ENCODE measurements around the gene OGN.

OGN gene

DNA sequence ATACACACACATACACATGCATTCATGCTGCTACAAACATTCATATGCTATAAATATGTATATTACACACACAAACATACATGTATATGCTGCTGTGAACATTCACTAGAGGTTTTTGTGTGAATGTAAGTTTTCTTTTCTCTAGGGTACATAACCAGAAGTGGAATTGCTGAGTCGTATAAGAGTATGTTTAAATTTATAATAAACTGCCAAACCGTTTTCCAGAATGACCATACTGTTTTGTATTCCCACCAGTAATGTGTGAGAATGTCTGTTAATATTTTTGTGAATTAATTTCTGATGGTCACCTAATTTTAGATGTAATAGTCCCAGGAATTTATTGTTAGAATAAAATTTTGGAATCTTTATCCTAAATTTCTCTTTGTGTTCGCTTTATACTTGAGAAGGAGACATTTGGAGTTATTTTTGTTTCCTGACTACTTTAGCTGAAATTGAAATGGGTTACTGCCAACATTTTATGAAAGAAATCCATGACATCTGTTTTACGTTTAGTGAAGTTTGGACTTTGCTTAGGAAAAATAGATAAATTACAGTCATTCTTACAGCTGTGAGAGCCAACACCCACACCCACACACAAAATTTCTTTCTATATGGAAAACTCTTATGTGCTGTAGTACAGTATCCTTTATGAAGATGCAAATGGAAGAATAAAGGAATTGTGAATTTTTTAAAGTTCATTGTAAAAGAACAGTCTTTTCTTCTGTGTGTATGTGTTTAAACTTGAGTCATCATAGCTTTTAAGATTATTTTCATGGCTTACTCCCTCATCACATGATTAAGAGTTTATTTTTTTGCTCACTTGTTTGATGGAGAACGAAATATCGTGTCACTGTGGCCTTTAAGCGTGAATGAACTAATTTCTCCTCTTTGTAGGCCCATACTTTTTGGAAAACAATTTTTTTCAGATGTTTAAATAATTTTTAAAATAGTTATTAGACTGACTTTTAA lies 54.3 kb downstream of the OGN start:
- H3K9ac ChIP-seq (ENCODE audit: low read length) = no peak overlapping the region
- H3K79me2 ChIP-seq (ENCODE audit: insufficient read depth, low read length) = no peaks in the 10 kb centered on the region
- no peaks in the 10 kb centered on the region for H3K9me3 ChIP-seq (ENCODE audit: insufficient read depth, low read length)
- TF ChIP-seq, protein P1, sequence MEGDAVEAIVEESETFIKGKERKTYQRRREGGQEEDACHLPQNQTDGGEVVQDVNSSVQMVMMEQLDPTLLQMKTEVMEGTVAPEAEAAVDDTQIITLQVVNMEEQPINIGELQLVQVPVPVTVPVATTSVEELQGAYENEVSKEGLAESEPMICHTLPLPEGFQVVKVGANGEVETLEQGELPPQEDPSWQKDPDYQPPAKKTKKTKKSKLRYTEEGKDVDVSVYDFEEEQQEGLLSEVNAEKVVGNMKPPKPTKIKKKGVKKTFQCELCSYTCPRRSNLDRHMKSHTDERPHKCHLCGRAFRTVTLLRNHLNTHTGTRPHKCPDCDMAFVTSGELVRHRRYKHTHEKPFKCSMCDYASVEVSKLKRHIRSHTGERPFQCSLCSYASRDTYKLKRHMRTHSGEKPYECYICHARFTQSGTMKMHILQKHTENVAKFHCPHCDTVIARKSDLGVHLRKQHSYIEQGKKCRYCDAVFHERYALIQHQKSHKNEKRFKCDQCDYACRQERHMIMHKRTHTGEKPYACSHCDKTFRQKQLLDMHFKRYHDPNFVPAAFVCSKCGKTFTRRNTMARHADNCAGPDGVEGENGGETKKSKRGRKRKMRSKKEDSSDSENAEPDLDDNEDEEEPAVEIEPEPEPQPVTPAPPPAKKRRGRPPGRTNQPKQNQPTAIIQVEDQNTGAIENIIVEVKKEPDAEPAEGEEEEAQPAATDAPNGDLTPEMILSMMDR (IDR thresholded peaks at IDR 0.05; ENCODE audit: insufficient read depth, low read length, poor library complexity, severe bottlenecking) = no peak
- no peak for TF ChIP-seq EZH2phosphoT487 (conservative IDR thresholded peaks at IDR 0.05; ENCODE audit: low read length)
- no peak overlapping the region for H3K27ac ChIP-seq (ENCODE audit: low read depth, low read length)
- H3F3A ChIP-seq (ENCODE audit: insufficient read depth) = no peaks in the 10 kb centered on the region
- H3K36me3 ChIP-seq (ENCODE audit: low read length) = peaks cover 19% of the 10 kb centered on the region; the same call in 1 of the 2 replicates
- no peak overlapping the region for H2AFZ ChIP-seq (ENCODE audit: low read depth, low read length, severe bottlenecking)
- no peaks in the 10 kb centered on the region for H3K27me3 ChIP-seq (ENCODE audit: low read length)
- no peaks in the 10 kb centered on the region for H4K20me1 ChIP-seq (ENCODE audit: low read depth, low read length)
- H3K4me3 ChIP-seq (ENCODE audit: insufficient read depth, low read length, poor library complexity, severe bottlenecking) = no peak overlapping the region
- H3K4me2 ChIP-seq (ENCODE audit: low read depth, low read length, poor library complexity, severe bottlenecking) = no peak overlapping the region
- H3K9me2 ChIP-seq (replicated peaks; ENCODE audit: insufficient read depth, low read length) = no peaks in the 10 kb centered on the region

- Histone ChIP-seq H3K27ac (ENCODE audit: low read depth, low read length) (no peak overlapping the region), H3K9me2 (replicated peaks; ENCODE audit: insufficient read depth, low read length) (no peaks in the 10 kb centered on the region), H3K79me2 (ENCODE audit: insufficient read depth, low read length) (no peaks in the 10 kb centered on the region), H3F3A (ENCODE audit: insufficient read depth) (no peaks in the 10 kb centered on the region), H4K20me1 (ENCODE audit: low read depth, low read length) (no peaks in the 10 kb centered on the region), H3K27me3 (ENCODE audit: low read length) (no peaks in the 10 kb centered on the region), H3K4me3 (ENCODE audit: insufficient read depth, low read length, poor library complexity, severe bottlenecking) (no peak overlapping the region), H3K9me3 (ENCODE audit: insufficient read depth, low read length) (no peaks in the 10 kb centered on the region), H2AFZ (ENCODE audit: low read depth, low read length, severe bottlenecking) (no peak overlapping the region), H3K9ac (ENCODE audit: low read length) (no peak overlapping the region), H3K4me2 (ENCODE audit: low read depth, low read length, poor library complexity, severe bottlenecking) (no peak overlapping the region), H3K36me3 (ENCODE audit: low read length) (peaks cover 16% of the 10 kb centered on the region; the same call in 1 of the 2 replicates)
- TF ChIP-seq EZH2phosphoT487 (conservative IDR thresholded peaks at IDR 0.05; ENCODE audit: low read length) = no peak
- TF ChIP-seq, protein P1 (IDR thresholded peaks at IDR 0.05; ENCODE audit: insufficient read depth, low read length, poor library complexity, severe bottlenecking) = no peak
These were observed 58.8 kb downstream of the OGN start for GRCh38 chr9:92345582-92345981.

DNA sequence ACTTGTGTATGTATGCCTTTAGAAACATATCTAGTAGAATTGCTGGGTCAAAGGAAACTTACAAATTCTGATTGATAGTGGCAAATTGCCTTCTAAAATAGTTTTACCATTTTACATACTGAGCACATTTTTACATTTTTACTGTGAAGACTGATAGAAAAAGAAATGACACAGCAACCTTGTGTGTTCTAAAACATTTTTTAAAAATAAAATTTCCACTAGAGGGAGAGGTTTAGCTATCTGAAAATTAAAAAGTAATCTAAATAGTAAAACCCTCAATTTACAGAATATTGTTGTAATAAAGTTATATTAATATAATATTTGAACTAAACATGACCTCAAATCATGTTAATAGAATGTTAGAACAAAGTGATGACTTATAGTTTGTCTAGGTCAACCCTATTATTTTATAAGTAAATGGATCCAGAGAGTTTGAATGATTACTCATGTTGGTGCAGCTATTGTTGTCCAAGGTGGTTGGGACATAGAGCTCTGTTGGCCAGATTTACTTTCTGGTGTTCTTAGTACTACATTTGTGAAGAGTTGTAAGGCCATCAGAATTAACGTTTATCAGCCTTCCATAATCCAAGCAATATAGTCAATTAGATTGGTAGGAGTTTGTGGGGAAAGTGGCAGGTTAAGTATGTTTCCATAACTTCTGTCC lies 61.4 kb downstream of the OGN start:
- H3K27ac ChIP-seq (ENCODE audit: low read depth, low read length) = no peak overlapping the region
- no peaks in the 10 kb centered on the region for H3K27me3 ChIP-seq (ENCODE audit: low read length)
- H3K9ac ChIP-seq (ENCODE audit: low read length) = no peak overlapping the region
- peaks cover 36% of the 10 kb centered on the region for H3K36me3 ChIP-seq (ENCODE audit: low read length)
- no peaks in the 10 kb centered on the region for H3K9me2 ChIP-seq (replicated peaks; ENCODE audit: insufficient read depth, low read length)
- no peak overlapping the region for H2AFZ ChIP-seq (ENCODE audit: low read depth, low read length, severe bottlenecking)
- H4K20me1 ChIP-seq (ENCODE audit: low read depth, low read length) = no peaks in the 10 kb centered on the region
- no peaks in the 10 kb centered on the region for H3F3A ChIP-seq (ENCODE audit: insufficient read depth)
- no peak overlapping the region for H3K4me3 ChIP-seq (ENCODE audit: insufficient read depth, low read length, poor library complexity, severe bottlenecking)
- H3K4me2 ChIP-seq (ENCODE audit: low read depth, low read length, poor library complexity, severe bottlenecking) = no peak overlapping the region
- H3K9me3 ChIP-seq (ENCODE audit: insufficient read depth, low read length) = 0 out of 2 replicates have a peak, but pooled peaks cover 4% of the 10 kb centered on the region
- H3K79me2 ChIP-seq (ENCODE audit: insufficient read depth, low read length) = no peaks in the 10 kb centered on the region
- TF ChIP-seq, protein P1 (IDR thresholded peaks at IDR 0.05; ENCODE audit: insufficient read depth, low read length, poor library complexity, severe bottlenecking) = no peak
- TF ChIP-seq EZH2phosphoT487 (conservative IDR thresholded peaks at IDR 0.05; ENCODE audit: low read length) = no peak
